GM08714 (cell line): Measurements from ENCODE around the gene KLK2.

Experiments
- H3K4me3 ChIP-seq: fragments of 200-500 bp; sonication (Bioruptor generic); 2 replicates; pipeline ENCODE4 v1.5.1; 2014; ENCODE audit warnings: mild to moderate bottlenecking, low read length, inconsistent platforms
- ZNF274 ChIP-seq: IDR thresholded peaks from 2 replicates; pipeline ENCODE4 v1.6.1; 2012; ENCODE audit warnings: mild to moderate bottlenecking, low read depth, low read length

The KLK2 gene

GRCh38 chr19:50838239-50838638, 35.0 kb upstream of the KLK2 start:
- no peak for TF ChIP-seq ZNF274
- no peak overlapping the region for H3K4me3 ChIP-seq

- H3K4me3 ChIP-seq, result no peak overlapping the region
- TF ChIP-seq ZNF274, result no peak
Measured at GRCh38 chr19:50839712-50840655, 33.3 kb upstream of the KLK2 start.

- no peak overlapping the region for H3K4me3 ChIP-seq
- no peak for TF ChIP-seq ZNF274
Measured at GRCh38 chr19:50842130-50842529, 31.1 kb upstream of the KLK2 start.

GRCh38 chr19:50843205-50843604, 30.0 kb upstream of the KLK2 start:
- TF ChIP-seq ZNF274, result no peak
- H3K4me3 ChIP-seq, result no peak overlapping the region

- H3K4me3 ChIP-seq, result no peak overlapping the region
- TF ChIP-seq ZNF274, result no peak
Measured at GRCh38 chr19:50843701-50844221, 29.5 kb upstream of the KLK2 start.

- no peak overlapping the region for H3K4me3 ChIP-seq
- TF ChIP-seq ZNF274, result no peak
Measured at GRCh38 chr19:50844296-50844935, 28.8 kb upstream of the KLK2 start.

GRCh38 chr19:50850738-50851137, 22.5 kb upstream of the KLK2 start:
- no peak for TF ChIP-seq ZNF274
- H3K4me3 ChIP-seq, result no peak overlapping the region

- TF ChIP-seq ZNF274, result no peak
Measured at GRCh38 chr19:50851620-50852019, 21.6 kb upstream of the KLK2 start.

GRCh38 chr19:50854636-50855410, 18.4 kb upstream of the KLK2 start, which contains the start of gene KLK3:
TSS of gene KLK3 (plus strand) at chr19:50854915. CDS start at chr19:50854956, 41 bp downstream.
- no peak within 1 kb of the TSS for H3K4me3 ChIP-seq
- TF ChIP-seq ZNF274, result no peak

More at GRCh38 chr19:50851620-50852019, 21.6 kb upstream of the KLK2 start:
- H3K4me3 ChIP-seq, result no peak overlapping the region

- no peak for TF ChIP-seq ZNF274
- no peak overlapping the region for H3K4me3 ChIP-seq
Measured at GRCh38 chr19:50857366-50857765, 15.9 kb upstream of the KLK2 start.

GRCh38 chr19:50858886-50859285, 14.4 kb upstream of the KLK2 start:
- no peak overlapping the region for H3K4me3 ChIP-seq
- TF ChIP-seq ZNF274, result no peak

- no peak overlapping the region for H3K4me3 ChIP-seq
- TF ChIP-seq ZNF274, result no peak
Measured at GRCh38 chr19:50859849-50860248, 13.4 kb upstream of the KLK2 start.

- no peak for TF ChIP-seq ZNF274
- H3K4me3 ChIP-seq, result no peak overlapping the region
Measured at GRCh38 chr19:50861010-50861409, 12.2 kb upstream of the KLK2 start.
